SK-N-SH (cell line): ENCODE data around the gene AGXT. TPM values are rescaled to one million over a fixed set of nuclear protein-coding genes. Genes with fewer than 3 reads are reported as not detected.

ENCODE experiments used
- CTCF ChIA-PET: fragments of 300-600, 350-600 bp; formaldehyde crosslinking; extraction: SDS; loops from one replicate; lab custom pipeline; 2021; lab: Yijun Ruan, JAX
- POLR2A ChIA-PET: fragments of 350-600 bp; sonication (Branson Sonifier 250); formaldehyde crosslinking; extraction: SDS; loops from one replicate; lab custom pipeline; 2020; ENCODE audit warnings: antibody characterized with exemption, inconsistent platforms; lab: Yijun Ruan, JAX
- DNase-seq: peaks from one replicate; pipeline ENCODE4 v3.0.0; 2012
- H2AFZ ChIP-seq: fragments of 200-600 bp; sonication (generic); 2 replicates; pipeline ENCODE4 v1.8.1; 2016; ENCODE audit warnings: antibody characterized with exemption, mild to moderate bottlenecking, low read depth
- H3F3A ChIP-seq: fragments of 200-600 bp; sonication (generic); replicated peaks from 2 replicates; pipeline ENCODE3; 2016; ENCODE audit warnings: antibody characterized with exemption, mild to moderate bottlenecking; ENCODE audit not compliant: insufficient read depth
- H3K27ac ChIP-seq, 2 experiments: fragments of 200-500 bp in 1 of 2; fragments of 200-600 bp in 1 of 2; sonication (Bioruptor generic) in 1 of 2; sonication (generic), shearing (Covaris generic) in 1 of 2; 2 replicates each; pipeline versions ENCODE4 v1.5.1 to v1.6.1; 2014 to 2016; ENCODE audit warnings: low read depth in 2 of 2, inconsistent platforms in 1 of 2, low read length in 1 of 2, mild to moderate bottlenecking in 1 of 2, mixed read lengths in 1 of 2
- H3K27me3 ChIP-seq: fragments of 200-600 bp; sonication (generic), shearing (Covaris generic); 2 replicates; pipeline ENCODE4 v1.6.1; 2016; ENCODE audit warnings: mixed run types; ENCODE audit not compliant: insufficient read depth
- H3K36me3 ChIP-seq, 2 experiments: fragments of 200-500 bp in 1 of 2; fragments of 200-600 bp in 1 of 2; sonication (Bioruptor generic) in 1 of 2; sonication (generic) in 1 of 2; replicated peaks in 1 of 2; 2 replicates each; pipeline versions ENCODE3 to v1.5.1; 2014 to 2016; ENCODE audit warnings: low read length in 1 of 2, mild to moderate bottlenecking in 1 of 2; ENCODE audit not compliant: insufficient read depth in 2 of 2, control insufficient read depth in 1 of 2
- H3K4me1 ChIP-seq, 2 experiments: fragments of 200-500 bp in 1 of 2; fragments of 200-600 bp in 1 of 2; sonication (Bioruptor generic) in 1 of 2; sonication (generic), shearing (Covaris generic) in 1 of 2; 2 replicates each; pipeline versions ENCODE4 v1.5.1 to v1.6.1; 2014 to 2016; ENCODE audit warnings: low read depth in 1 of 2, low read length in 1 of 2, mixed run types in 1 of 2; ENCODE audit not compliant: insufficient read depth in 2 of 2, control insufficient read depth in 1 of 2
- H3K4me2 ChIP-seq: fragments of 200-600 bp; sonication (generic), shearing (Covaris generic); 2 replicates; pipeline ENCODE4 v1.6.1; 2017; ENCODE audit warnings: mixed run types
- H3K4me3 ChIP-seq, 2 experiments: fragments of 200-500 bp in 1 of 2; fragments of 200-600 bp in 1 of 2; sonication (Bioruptor generic) in 1 of 2; sonication (generic), shearing (Covaris generic) in 1 of 2; 2 replicates each; pipeline versions ENCODE4 v1.5.1 to v1.8.1; 2014 to 2016; ENCODE audit warnings: low read depth in 2 of 2, inconsistent platforms in 1 of 2, low read length in 1 of 2, mild to moderate bottlenecking in 1 of 2, mixed read lengths in 1 of 2, moderate library complexity in 1 of 2
- H3K79me2 ChIP-seq: fragments of 200-600 bp; sonication (generic); 2 replicates; pipeline ENCODE4 v1.8.1; 2017; ENCODE audit warnings: mild to moderate bottlenecking; ENCODE audit not compliant: insufficient read depth
- H3K9ac ChIP-seq: fragments of 200-600 bp; sonication (generic); 2 replicates; pipeline ENCODE4 v1.6.1; 2017; ENCODE audit warnings: mixed run types
- H3K9me2 ChIP-seq: fragments of 200-600 bp; sonication (generic); 2 replicates; pipeline ENCODE4 v1.6.1; 2017; ENCODE audit warnings: mixed run types
- H3K9me3 ChIP-seq: fragments of 200-600 bp; sonication (generic); 2 replicates; pipeline ENCODE4 v1.6.1; 2017; ENCODE audit warnings: mixed run types, mild to moderate bottlenecking, moderate library complexity
- H4K20me1 ChIP-seq: fragments of 200-600 bp; sonication (generic); 2 replicates; pipeline ENCODE4 v1.6.1; 2017; ENCODE audit warnings: mild to moderate bottlenecking, mixed run types; ENCODE audit not compliant: insufficient read depth
- EP300 ChIP-seq, 2 experiments: IDR thresholded peaks; 2 replicates each; pipeline versions ENCODE4 v1.4.0 to v1.6.1; 2012; ENCODE audit warnings: borderline replicate concordance in 1 of 2, low read depth in 1 of 2, low read length in 1 of 2
- EZH2phosphoT487 ChIP-seq: fragments of 200-600 bp; sonication (generic); IDR thresholded peaks from 2 replicates; pipeline ENCODE4 v1.6.1; 2017; ENCODE audit warnings: low read depth, mixed run types, mild to moderate bottlenecking, antibody characterized with exemption, moderate library complexity, borderline replicate concordance
- FOSL2 ChIP-seq: IDR thresholded peaks from 2 replicates; pipeline ENCODE4 v1.4.0; 2012; ENCODE audit warnings: low read depth, mild to moderate bottlenecking, moderate library complexity, borderline replicate concordance
- NRF1 ChIP-seq: IDR thresholded peaks from 2 replicates; pipeline ENCODE4 v1.6.1; 2012; ENCODE audit warnings: low read depth, mild to moderate bottlenecking, low read length
- TAF1 ChIP-seq: IDR thresholded peaks from 2 replicates; pipeline ENCODE4 v1.6.1; 2012; ENCODE audit warnings: low read depth, mild to moderate bottlenecking, low read length, moderate library complexity, borderline replicate concordance
- whole genome bisulfite sequencing: methylation state at CpG from one replicate; pipeline ENCODE4 v1.1.6; 2017; ENCODE audit warnings: low lambda C conversion rate; 5-methylcytosine and 5-hydroxymethylcytosine counted together
- polyA plus RNA-seq, 3 experiments: library from polyadenylated mRNA; depleted of rRNA; stranded (reverse); fragments of >200 nt; gene quantifications; 2 replicates each; pipeline ENCODE4 v1.2.3, GENCODE V29; 2012
- TF ChIP-seq, protein P1 (sequence below): IDR thresholded peaks from 2 replicates; pipeline ENCODE4 v1.4.0; 2012; ENCODE audit warnings: low read depth
- TF ChIP-seq, protein P2 (sequence below): IDR thresholded peaks from 2 replicates; pipeline ENCODE4 v1.6.1; 2012; ENCODE audit warnings: mild to moderate bottlenecking, low read depth, low read length, moderate library complexity

AGXT gene
- polyA plus RNA-seq, 1 of the 3 experiments (the other 2 are of a cell fraction), result not detected

DNA sequence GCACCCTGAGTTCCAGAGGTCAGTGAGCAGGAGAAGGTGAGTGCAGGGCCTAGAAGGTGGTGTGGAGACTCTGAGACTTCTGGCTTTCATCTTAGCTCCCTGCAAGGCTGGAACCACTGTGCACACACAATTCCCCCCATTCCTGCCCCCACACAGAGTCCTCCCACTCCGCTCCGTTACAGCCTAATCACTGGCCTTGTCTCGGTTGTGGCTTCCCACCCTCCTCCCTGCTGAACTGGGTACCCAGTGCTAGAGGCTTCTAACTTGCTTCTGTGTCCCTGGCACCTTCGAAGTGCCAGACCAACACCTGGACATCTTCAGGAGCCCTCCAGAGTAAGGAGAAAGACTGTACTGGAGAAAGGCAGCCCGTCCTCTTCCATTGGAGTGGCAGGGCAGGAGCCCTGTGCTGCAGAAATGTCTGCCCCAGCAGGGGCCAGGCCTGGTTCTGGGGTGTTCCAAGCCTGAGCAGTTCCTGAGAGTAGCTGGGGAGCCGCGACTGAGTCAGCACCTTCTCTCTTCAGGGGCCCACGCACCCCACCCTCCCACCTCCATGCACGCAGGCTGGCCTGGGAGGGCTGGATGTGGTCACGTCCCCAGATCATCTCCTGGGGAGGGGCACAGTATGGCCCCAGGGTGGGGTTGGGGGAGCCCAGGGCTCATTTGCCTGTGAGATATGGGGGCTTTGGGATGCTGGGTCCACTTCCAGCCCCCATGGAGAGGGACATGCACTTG lies 60.9 kb downstream of the AGXT start:
- H3K4me2 ChIP-seq, result no peak overlapping the region
- TF ChIP-seq, protein P1, sequence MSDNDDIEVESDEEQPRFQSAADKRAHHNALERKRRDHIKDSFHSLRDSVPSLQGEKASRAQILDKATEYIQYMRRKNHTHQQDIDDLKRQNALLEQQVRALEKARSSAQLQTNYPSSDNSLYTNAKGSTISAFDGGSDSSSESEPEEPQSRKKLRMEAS, result no peak
- TF ChIP-seq FOSL2, result no peak
- TF ChIP-seq TAF1, result no peak
- TF ChIP-seq EZH2phosphoT487, result no peak
- no peak for TF ChIP-seq EP300 (IDR thresholded peaks at IDR 0.05; ENCODE audit: borderline replicate concordance in 1 of 2, low read depth in 1 of 2, low read length in 1 of 2)
- TF ChIP-seq, protein P2, sequence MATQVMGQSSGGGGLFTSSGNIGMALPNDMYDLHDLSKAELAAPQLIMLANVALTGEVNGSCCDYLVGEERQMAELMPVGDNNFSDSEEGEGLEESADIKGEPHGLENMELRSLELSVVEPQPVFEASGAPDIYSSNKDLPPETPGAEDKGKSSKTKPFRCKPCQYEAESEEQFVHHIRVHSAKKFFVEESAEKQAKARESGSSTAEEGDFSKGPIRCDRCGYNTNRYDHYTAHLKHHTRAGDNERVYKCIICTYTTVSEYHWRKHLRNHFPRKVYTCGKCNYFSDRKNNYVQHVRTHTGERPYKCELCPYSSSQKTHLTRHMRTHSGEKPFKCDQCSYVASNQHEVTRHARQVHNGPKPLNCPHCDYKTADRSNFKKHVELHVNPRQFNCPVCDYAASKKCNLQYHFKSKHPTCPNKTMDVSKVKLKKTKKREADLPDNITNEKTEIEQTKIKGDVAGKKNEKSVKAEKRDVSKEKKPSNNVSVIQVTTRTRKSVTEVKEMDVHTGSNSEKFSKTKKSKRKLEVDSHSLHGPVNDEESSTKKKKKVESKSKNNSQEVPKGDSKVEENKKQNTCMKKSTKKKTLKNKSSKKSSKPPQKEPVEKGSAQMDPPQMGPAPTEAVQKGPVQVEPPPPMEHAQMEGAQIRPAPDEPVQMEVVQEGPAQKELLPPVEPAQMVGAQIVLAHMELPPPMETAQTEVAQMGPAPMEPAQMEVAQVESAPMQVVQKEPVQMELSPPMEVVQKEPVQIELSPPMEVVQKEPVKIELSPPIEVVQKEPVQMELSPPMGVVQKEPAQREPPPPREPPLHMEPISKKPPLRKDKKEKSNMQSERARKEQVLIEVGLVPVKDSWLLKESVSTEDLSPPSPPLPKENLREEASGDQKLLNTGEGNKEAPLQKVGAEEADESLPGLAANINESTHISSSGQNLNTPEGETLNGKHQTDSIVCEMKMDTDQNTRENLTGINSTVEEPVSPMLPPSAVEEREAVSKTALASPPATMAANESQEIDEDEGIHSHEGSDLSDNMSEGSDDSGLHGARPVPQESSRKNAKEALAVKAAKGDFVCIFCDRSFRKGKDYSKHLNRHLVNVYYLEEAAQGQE, result no peak
- no peak for TF ChIP-seq NRF1
- TF ChIP-seq, all 33 proteins: peak for 0
- H3K4me1 ChIP-seq, result peaks cover 0 to 5% of the 10 kb centered on the region in 2 experiments; a peak in 1 of 4 replicates
- CTCF ChIA-PET, result interaction anchor here (0.7 to 1.8 kb wide), 2 partner anchors 15 to 39 kb away, joined by 3 to 5 read pairs; no protein-coding TSS in a partner anchor
- no peak overlapping the region for H3K27ac ChIP-seq
- H3K79me2 ChIP-seq, result no peaks in the 10 kb centered on the region
- POLR2A ChIA-PET, result no interaction called here
- peak; percentile 11 for DNase-seq
- H3K4me3 ChIP-seq, result no peak overlapping the region
- H2AFZ ChIP-seq, result no peak overlapping the region
- peaks cover 5% of the 10 kb centered on the region for H3F3A ChIP-seq
- H3K9ac ChIP-seq, result no peak overlapping the region
- no peaks in the 10 kb centered on the region for H3K9me3 ChIP-seq
- WGBS, result 59% methylated on average over 6 of the region's 10 CpGs
- H3K36me3 ChIP-seq, result no peaks in the 10 kb centered on the region
- no peaks in the 10 kb centered on the region; the same call in 1 of the 2 replicates for H3K27me3 ChIP-seq
- no peaks in the 10 kb centered on the region for H3K9me2 ChIP-seq
- H4K20me1 ChIP-seq, result no peaks in the 10 kb centered on the region

Other genes starting within 250 kb of the AGXT start
- gene GPR35, start 243.3 kb upstream of the AGXT start, polyA plus RNA-seq (2012; rRNA removed), result 1.2 and 1.3 TPM in 2 replicates
- not detected in 2 replicates for gene AQP12B, start 185.9 kb upstream of the AGXT start, polyA plus RNA-seq (2012; rRNA removed)
- not detected in 2 replicates for gene AQP12A, start 177.0 kb upstream of the AGXT start, polyA plus RNA-seq (2012; rRNA removed)
- 0.21 and 0.32 TPM in 2 replicates for gene KIF1A, start 48.6 kb upstream of the AGXT start, polyA plus RNA-seq (2012; rRNA removed)
- not detected in 2 replicates for gene MAB21L4, start 27.3 kb downstream of the AGXT start, polyA plus RNA-seq (2012; rRNA removed)
- not detected in 2 replicates for gene CROCC2, start 37.5 kb downstream of the AGXT start, polyA plus RNA-seq (2012; rRNA removed)
- 0.03 TPM in 2 replicates for gene SNED1, start 129.8 kb downstream of the AGXT start, polyA plus RNA-seq (2012; rRNA removed)
- gene MTERF4, start 233.5 kb downstream of the AGXT start, polyA plus RNA-seq (2012; rRNA removed), result 31.0 and 43.3 TPM in 2 replicates